ENCODE results near the gene MT1X.

GRCh38 chr16:56713794-56714193 lies 31.5 kb downstream of the MT1X start:
- TF ChIP-seq CTCF (IDR thresholded peaks at IDR 0.05) (no peak), POLR2A (IDR thresholded peaks at IDR 0.05) (no peak)
